Measurements from ENCODE around the gene VWF. TPM values are rescaled to one million over a fixed set of nuclear protein-coding genes. Genes with fewer than 3 reads are reported as not detected.
A peak's percentile ranks its signal among the peaks of the same experiment; 100 is the strongest.
"Not testable (repeated sequence)": the region's sequence is repeated elsewhere in the genome, so short reads cannot be mapped to it uniquely, and the experiment has no call there.

Gene VWF
- total and polyA plus RNA-seq, 5 donors, result 144 to 388 (median 242) TPM

DNA sequence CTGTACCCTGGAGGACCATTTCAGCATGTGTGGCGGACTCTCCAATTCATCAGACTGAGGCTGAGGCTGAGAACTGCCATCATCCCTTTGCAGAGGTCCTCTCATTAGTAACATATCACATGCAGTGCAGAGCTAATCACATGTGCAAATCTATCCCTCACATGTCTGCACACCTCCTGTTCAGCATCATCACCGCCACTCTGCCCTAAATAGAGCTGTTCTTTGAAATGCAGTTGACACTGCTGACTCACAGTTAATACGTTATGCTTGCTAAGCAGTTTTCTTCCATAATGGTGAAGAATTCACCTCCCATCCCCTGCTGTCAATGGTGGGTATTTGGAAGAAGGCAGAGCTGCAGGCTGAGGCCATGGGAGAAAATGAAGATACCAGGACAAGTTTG lies 94.4 kb downstream of the VWF start:
- Histone ChIP-seq H3K4me1 (ENCODE audit: control insufficient read depth, insufficient read depth, low read length) (no peaks in the 10 kb centered on the region), H3K27me3 (ENCODE audit: control insufficient read depth, insufficient read depth) (no peaks in the 10 kb centered on the region), H3K4me3 (ENCODE audit: low read length) (no peak overlapping the region), H3K9me3 (ENCODE audit: control insufficient read depth, low read length) (no peaks in the 10 kb centered on the region), H3K27ac (ENCODE audit: low read length) (no peak overlapping the region)
- ATAC-seq (no peak), DNase-seq (no peak)
- 77% methylated on average over 3 of the region's 3 CpGs for WGBS
- intact Hi-C loops (cut with DNase I), result no loop called here

DNA sequence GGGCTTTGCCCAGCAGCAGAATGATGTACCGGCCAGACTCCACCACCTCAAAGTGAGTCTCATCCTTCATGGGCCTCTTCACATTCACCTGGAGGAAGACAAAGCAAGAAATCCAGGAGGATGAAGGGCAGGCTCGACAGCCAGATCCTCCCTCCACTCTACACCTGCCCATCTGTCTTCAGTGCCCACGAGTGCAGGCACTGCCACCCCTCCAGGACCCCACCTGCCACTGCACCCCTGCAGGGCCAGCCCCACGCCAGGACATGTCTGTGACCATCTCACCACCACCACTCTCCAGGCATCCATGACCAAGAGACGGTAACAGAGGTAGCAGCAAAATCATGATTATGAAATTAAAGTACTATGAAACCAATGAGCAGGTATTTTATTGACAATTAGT lies 95.1 kb downstream of the VWF start:
- Histone ChIP-seq H3K4me3 (ENCODE audit: low read length) (no peak overlapping the region), H3K27ac (ENCODE audit: low read length) (no peak overlapping the region), H3K4me1 (ENCODE audit: control insufficient read depth, insufficient read depth, low read length) (no peaks in the 10 kb centered on the region), H3K9me3 (ENCODE audit: control insufficient read depth, low read length) (no peaks in the 10 kb centered on the region), H3K27me3 (ENCODE audit: control insufficient read depth, insufficient read depth) (no peaks in the 10 kb centered on the region)
- ATAC-seq (no peak), DNase-seq (no peak)
- 87% methylated on average over 5 of the region's 5 CpGs for WGBS
- intact Hi-C loops (cut with DNase I), result no loop called here

DNA sequence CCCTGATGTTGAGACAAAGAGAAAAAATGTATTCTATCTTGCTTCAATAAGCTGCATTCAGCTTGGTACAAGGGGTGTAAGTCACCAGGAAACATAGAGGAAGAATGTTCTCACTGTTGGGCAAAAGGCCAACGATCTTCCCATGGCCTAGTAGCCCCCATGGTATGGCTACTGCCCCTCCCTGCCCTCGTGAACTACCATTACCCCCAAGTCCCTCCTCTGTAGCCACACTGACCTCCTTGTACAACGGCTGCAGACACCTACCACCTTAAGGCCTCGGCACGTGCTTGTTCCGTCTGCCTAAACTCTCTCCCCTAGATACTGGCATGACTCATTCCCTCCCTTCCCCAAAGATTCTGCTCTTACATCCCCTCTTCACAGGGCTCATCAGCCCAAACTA lies 97.5 kb downstream of the VWF start:
- DNase-seq (no peak), ATAC-seq (peak in 1 of 2 donors; percentile 36)
- Histone ChIP-seq H3K4me3 (ENCODE audit: low read length) (no peak overlapping the region), H3K4me1 (ENCODE audit: control insufficient read depth, insufficient read depth, low read length) (no peaks in the 10 kb centered on the region), H3K27ac (ENCODE audit: low read length) (no peak overlapping the region), H3K9me3 (ENCODE audit: control insufficient read depth, low read length) (no peaks in the 10 kb centered on the region), H3K27me3 (ENCODE audit: control insufficient read depth, insufficient read depth) (no peaks in the 10 kb centered on the region)
- 67% methylated on average over 6 of the region's 6 CpGs for WGBS
- intact Hi-C loops (cut with DNase I), result no loop called here

DNA sequence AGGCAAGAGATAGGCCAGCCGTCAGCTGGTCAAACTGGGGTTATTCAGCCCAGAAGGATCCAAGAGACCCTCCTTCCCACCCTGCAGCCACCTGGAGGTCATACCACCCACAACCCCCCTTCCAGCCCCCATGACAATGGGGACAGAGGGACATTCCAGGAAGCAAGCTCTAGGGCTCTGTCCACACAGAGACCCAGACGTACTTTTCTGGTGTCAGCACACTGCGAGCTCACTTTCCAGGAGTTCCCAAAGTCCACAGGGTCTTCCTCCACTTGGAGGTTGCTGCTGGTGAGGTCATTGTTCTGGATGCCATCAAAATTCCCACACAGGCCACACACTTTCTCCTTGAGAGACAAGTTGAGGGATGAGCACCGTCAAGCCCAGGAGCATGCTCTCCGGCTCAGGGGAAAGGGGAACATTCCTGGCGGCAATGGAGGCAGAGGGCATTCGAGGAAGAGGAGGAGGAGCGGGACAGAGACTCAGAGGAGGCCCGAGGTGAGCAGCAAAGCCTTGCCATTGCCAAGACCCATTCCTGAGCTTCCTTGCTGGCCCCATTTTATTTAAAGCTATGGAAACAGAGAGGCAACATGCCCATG lies 98.7 kb downstream of the VWF start:
- H3K27ac ChIP-seq (ENCODE audit: low read length); ATAC-seq; DNase-seq; H3K27me3 ChIP-seq (ENCODE audit: control insufficient read depth, insufficient read depth); H3K4me1 ChIP-seq (ENCODE audit: control insufficient read depth, insufficient read depth, low read length); H3K4me3 ChIP-seq (ENCODE audit: low read length); H3K9me3 ChIP-seq (ENCODE audit: control insufficient read depth, low read length); intact Hi-C loops (cut with DNase I): not testable (repeated sequence)
- WGBS, result 85% methylated on average over 9 of the region's 9 CpGs

DNA sequence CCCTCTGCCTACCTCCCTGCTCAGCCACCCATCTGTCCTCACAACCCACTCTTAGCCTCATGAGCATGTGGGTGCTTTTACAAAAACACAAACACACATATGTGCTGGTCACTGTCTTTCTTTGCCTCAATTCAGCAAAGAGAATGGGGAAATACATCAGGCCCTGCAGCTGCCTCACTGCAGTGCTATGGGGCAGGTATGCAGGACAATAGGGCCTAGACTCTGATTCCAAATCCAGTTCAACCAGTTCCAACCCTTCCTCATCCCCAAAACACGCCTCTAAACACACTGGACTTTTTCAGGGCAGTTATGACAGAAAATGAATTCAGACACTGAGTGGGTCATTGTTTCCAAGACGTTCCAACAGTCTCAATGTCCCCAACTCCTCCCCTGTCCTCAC lies 100.4 kb downstream of the VWF start:
- 78% methylated on average over 2 of the region's 2 CpGs for WGBS
- intact Hi-C loops (cut with DNase I); H3K9me3 ChIP-seq (ENCODE audit: control insufficient read depth, low read length); DNase-seq; H3K4me1 ChIP-seq (ENCODE audit: control insufficient read depth, insufficient read depth, low read length); ATAC-seq; H3K4me3 ChIP-seq (ENCODE audit: low read length); H3K27ac ChIP-seq (ENCODE audit: low read length); H3K27me3 ChIP-seq (ENCODE audit: control insufficient read depth, insufficient read depth): not testable (repeated sequence)

DNA sequence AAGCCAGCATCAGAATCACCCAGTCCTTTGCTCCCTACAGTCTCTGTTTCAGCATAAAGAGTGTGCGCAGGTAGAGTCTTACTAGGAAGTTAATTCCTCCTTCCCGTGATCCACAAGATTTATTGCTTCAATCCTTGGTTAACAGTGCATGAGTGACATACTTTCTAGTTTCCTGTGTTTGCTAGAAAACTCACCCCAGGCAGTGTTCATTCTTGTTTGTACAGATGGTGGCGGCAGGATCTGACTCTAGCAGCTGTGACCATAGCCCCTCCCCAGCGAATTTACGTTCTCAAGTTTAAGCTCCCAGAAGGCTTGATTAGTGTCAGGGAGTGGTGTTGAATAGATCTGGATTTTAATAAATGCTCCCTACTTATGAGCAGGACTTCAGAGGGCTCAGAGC lies 103.5 kb downstream of the VWF start:
- Histone ChIP-seq H3K27ac (ENCODE audit: low read length) (no peak overlapping the region), H3K27me3 (ENCODE audit: control insufficient read depth, insufficient read depth) (no peaks in the 10 kb centered on the region), H3K9me3 (ENCODE audit: control insufficient read depth, low read length) (no peaks in the 10 kb centered on the region), H3K4me1 (ENCODE audit: control insufficient read depth, insufficient read depth, low read length) (no peaks in the 10 kb centered on the region), H3K4me3 (ENCODE audit: low read length) (no peak overlapping the region)
- intact Hi-C loops (cut with DNase I), result no loop called here
- DNase-seq (no peak), ATAC-seq (no peak)
- 61% methylated on average over 5 of the region's 5 CpGs for WGBS

DNA sequence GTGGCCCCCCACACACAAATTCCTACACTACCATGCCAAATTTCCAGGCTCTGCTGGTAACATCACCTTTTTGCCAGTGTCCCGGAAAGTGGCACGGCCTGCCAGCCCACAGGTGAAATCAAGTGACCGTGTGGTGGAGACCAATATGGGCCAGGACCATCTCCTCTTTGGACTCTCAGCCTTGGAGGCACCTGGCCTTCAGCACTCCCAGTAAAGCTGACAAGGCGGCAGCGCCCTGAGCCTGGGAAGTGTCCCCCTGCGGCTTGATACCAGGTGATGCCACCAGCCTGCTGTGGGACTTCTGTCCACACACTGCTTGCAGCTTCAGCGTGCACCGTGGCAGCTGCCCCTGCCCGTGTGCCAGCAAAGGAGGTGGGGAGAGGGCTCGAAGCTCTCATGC lies 104.0 kb downstream of the VWF start:
- DNase-seq; H3K27ac ChIP-seq (ENCODE audit: low read length); ATAC-seq; H3K4me3 ChIP-seq (ENCODE audit: low read length); intact Hi-C loops (cut with DNase I); H3K4me1 ChIP-seq (ENCODE audit: control insufficient read depth, insufficient read depth, low read length); H3K27me3 ChIP-seq (ENCODE audit: control insufficient read depth, insufficient read depth); H3K9me3 ChIP-seq (ENCODE audit: control insufficient read depth, low read length): not testable (repeated sequence)
- WGBS, result 87% methylated on average over 10 of the region's 10 CpGs

DNA sequence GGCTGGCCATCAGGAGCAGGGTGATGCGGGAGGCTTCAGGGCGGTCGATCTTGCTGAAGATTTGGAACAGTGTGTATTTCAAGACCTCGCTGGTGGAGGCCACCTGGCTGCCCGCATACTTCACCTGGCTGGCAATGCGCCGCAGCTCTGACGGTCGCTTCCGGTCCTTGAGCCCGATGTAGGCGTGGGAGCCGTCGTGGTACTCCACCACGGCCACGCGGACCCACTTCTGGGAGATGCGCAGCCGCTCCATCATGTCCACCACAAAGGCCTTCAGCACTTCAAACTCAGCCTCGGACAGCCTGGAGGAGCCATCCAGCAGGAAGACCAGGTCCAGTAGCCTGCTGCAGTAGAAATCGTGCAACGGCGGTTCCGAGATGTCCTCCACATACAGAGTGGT lies 105.2 kb downstream of the VWF start:
- DNase-seq; H3K4me1 ChIP-seq (ENCODE audit: control insufficient read depth, insufficient read depth, low read length); H3K4me3 ChIP-seq (ENCODE audit: low read length); intact Hi-C loops (cut with DNase I); H3K9me3 ChIP-seq (ENCODE audit: control insufficient read depth, low read length); H3K27ac ChIP-seq (ENCODE audit: low read length); ATAC-seq; H3K27me3 ChIP-seq (ENCODE audit: control insufficient read depth, insufficient read depth): not testable (repeated sequence)
- 95% methylated on average over 24 of the region's 24 CpGs for WGBS

DNA sequence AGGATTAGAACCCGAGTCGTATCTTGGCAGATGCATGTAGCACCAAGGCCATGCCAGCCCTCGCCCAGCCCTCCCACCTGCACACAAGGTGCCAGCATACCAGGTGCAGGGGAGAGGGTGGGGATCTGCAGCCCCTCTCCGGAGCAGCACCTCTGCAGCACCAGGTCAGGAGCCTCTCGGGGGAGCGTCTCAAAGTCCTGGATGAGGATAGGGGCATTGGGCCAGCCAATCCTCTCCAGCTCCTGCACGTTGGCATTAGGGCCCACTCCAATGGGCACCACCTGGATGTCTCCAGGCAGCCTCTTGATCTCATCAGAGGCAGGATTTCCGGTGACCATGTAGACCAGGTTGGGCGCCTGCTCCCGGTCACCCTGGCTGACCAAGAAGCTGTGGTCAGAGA lies 106.2 kb downstream of the VWF start:
- Histone ChIP-seq H3K4me1 (ENCODE audit: control insufficient read depth, insufficient read depth, low read length) (no peaks in the 10 kb centered on the region), H3K9me3 (ENCODE audit: control insufficient read depth, low read length) (no peaks in the 10 kb centered on the region), H3K4me3 (ENCODE audit: low read length) (no peak overlapping the region), H3K27ac (ENCODE audit: low read length) (no peak overlapping the region), H3K27me3 (ENCODE audit: control insufficient read depth, insufficient read depth) (no peaks in the 10 kb centered on the region)
- intact Hi-C loops (cut with DNase I), result no loop called here
- peak in 1 of 2 donors; percentile 8 for ATAC-seq
- DNase-seq, result no peak
- WGBS, result 85% methylated on average over 10 of the region's 10 CpGs

DNA sequence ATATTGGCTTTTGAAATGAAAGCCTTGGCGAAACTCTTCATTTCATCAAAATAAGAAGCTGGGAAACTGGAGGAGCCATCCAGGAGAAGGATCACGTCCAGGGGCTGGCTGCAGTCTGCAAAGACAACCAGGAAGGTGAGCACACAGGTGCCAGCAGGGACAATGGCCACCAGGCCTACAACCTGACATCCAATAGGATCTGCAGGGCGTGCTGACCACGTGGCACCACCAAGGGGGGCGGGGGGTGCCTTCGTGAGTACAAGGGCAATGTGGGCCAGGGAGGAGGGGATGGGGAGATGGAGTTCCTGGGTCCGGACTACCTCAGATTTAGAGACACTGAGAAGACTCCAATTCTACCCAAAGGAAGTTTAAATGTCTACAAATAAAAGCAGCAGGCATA lies 107.7 kb downstream of the VWF start:
- Histone ChIP-seq H3K4me3 (ENCODE audit: low read length) (no peak overlapping the region), H3K9me3 (ENCODE audit: control insufficient read depth, low read length) (no peaks in the 10 kb centered on the region), H3K27me3 (ENCODE audit: control insufficient read depth, insufficient read depth) (no peaks in the 10 kb centered on the region), H3K4me1 (ENCODE audit: control insufficient read depth, insufficient read depth, low read length) (no peaks in the 10 kb centered on the region), H3K27ac (ENCODE audit: low read length) (no peak overlapping the region)
- WGBS, result 80% methylated on average over 7 of the region's 7 CpGs
- intact Hi-C loops (cut with DNase I), result no loop called here
- DNase-seq (no peak), ATAC-seq (no peak)

DNA sequence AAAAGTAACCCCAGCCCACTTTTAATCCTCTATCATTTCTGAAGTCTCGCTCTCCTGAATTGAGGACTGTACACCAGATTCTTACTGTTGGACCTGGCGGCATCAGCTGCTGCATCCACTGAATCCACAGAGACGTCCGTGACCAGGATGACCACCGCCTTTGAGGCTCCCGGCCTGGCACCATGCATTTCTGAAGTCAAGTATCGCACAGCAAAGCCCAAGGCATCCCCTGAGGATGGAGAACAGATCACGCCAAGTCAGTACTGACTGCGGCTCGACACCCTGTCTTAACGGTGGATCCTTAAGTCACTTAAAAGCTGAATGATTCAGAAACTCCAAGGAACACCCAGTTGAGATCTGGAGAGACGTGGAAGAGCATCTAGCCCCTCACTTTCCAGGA lies 108.5 kb downstream of the VWF start:
- H3K27me3 ChIP-seq (ENCODE audit: control insufficient read depth, insufficient read depth); intact Hi-C loops (cut with DNase I); DNase-seq; H3K4me3 ChIP-seq (ENCODE audit: low read length); H3K4me1 ChIP-seq (ENCODE audit: control insufficient read depth, insufficient read depth, low read length); ATAC-seq; H3K27ac ChIP-seq (ENCODE audit: low read length); H3K9me3 ChIP-seq (ENCODE audit: control insufficient read depth, low read length): not testable (repeated sequence)
- WGBS, result 90% methylated on average over 12 of the region's 12 CpGs

DNA sequence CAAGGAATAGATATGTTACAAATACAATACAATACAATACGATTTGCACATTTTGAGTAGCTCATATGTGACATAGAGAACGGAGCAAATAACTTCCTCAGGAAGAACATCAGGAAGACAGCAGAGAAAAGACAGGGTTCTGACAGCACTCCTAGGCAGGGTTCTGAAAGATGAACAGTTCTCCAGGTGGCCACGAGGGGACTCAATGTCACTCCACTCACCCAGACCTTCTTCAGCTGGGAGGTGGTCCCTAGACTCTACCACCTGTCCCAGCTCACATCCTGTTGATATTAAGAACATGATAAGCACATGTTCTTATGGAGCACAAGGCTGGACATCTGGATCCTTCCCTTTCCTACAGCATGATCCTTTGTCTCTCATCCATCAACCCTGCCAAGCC lies 109.2 kb downstream of the VWF start:
- H3K9me3 ChIP-seq (ENCODE audit: control insufficient read depth, low read length); H3K27ac ChIP-seq (ENCODE audit: low read length); H3K27me3 ChIP-seq (ENCODE audit: control insufficient read depth, insufficient read depth); ATAC-seq; DNase-seq; H3K4me3 ChIP-seq (ENCODE audit: low read length); intact Hi-C loops (cut with DNase I); H3K4me1 ChIP-seq (ENCODE audit: control insufficient read depth, insufficient read depth, low read length): not testable (repeated sequence)
- WGBS, result 45% methylated on average over 3 of the region's 3 CpGs

Data from right cardiac atrium (tissue), 5 donors.